Islet of Langerhans (tissue), 1 donor: ENCODE measurements around the gene STRIP2.
"Not testable (repeated sequence)": the region's sequence is repeated elsewhere in the genome, so short reads cannot be mapped to it uniquely, and the experiment has no call there.

Source experiments
- FAIRE-seq: peaks from one replicate; lab custom pipeline; 2011; peaks lifted over from hg19 to GRCh38; lab: Jason Lieb, UNC

STRIP2 gene

GRCh38 chr7:129456421-129456820 is 22.2 kb downstream of the STRIP2 start:
- FAIRE-seq = no peak

- no peak for FAIRE-seq
Observed at GRCh38 chr7:129457101-129457500, 22.9 kb downstream of the STRIP2 start.

GRCh38 chr7:129458171-129458570 is 23.9 kb downstream of the STRIP2 start:
- FAIRE-seq = no peak

- no peak for FAIRE-seq
Observed at GRCh38 chr7:129461809-129462208, 27.6 kb downstream of the STRIP2 start.

- no peak for FAIRE-seq
Observed at GRCh38 chr7:129462420-129462819, 28.2 kb downstream of the STRIP2 start.

GRCh38 chr7:129464194-129464593 is 30.0 kb downstream of the STRIP2 start:
- no peak for FAIRE-seq

GRCh38 chr7:129465080-129465479 is 30.8 kb downstream of the STRIP2 start:
- FAIRE-seq = no peak

GRCh38 chr7:129466796-129467195 is 32.6 kb downstream of the STRIP2 start:
- no peak for FAIRE-seq

GRCh38 chr7:129468087-129468486 is 33.9 kb downstream of the STRIP2 start:
- FAIRE-seq = no peak

GRCh38 chr7:129468547-129468946 is 34.3 kb downstream of the STRIP2 start:
- FAIRE-seq = no peak

- no peak for FAIRE-seq
Observed at GRCh38 chr7:129469930-129470329, 35.7 kb downstream of the STRIP2 start.

- FAIRE-seq = no peak
Observed at GRCh38 chr7:129470411-129470810, 36.2 kb downstream of the STRIP2 start.

- no peak for FAIRE-seq
Observed at GRCh38 chr7:129471402-129471827, 37.2 kb downstream of the STRIP2 start.

GRCh38 chr7:129475931-129476330 is 41.7 kb downstream of the STRIP2 start:
- not testable (repeated sequence) for FAIRE-seq

- not testable (repeated sequence) for FAIRE-seq
Observed at GRCh38 chr7:129476398-129476797, 42.2 kb downstream of the STRIP2 start.

- FAIRE-seq = no peak
Observed at GRCh38 chr7:129479831-129480230, 45.6 kb downstream of the STRIP2 start.

GRCh38 chr7:129480674-129481363 is 46.6 kb downstream of the STRIP2 start:
- no peak for FAIRE-seq

- FAIRE-seq = not testable (repeated sequence)
Observed at GRCh38 chr7:129481376-129481775, 47.1 kb downstream of the STRIP2 start.

- no peak for FAIRE-seq
Observed at GRCh38 chr7:129482781-129483180, 48.5 kb downstream of the STRIP2 start.

- no peak for FAIRE-seq
Observed at GRCh38 chr7:129489491-129489890, 55.3 kb downstream of the STRIP2 start.

- no peak for FAIRE-seq
Observed at GRCh38 chr7:129492391-129492790, 58.2 kb downstream of the STRIP2 start.

- no peak for FAIRE-seq
Observed at GRCh38 chr7:129493555-129493954, 59.3 kb downstream of the STRIP2 start.

- FAIRE-seq = no peak
Observed at GRCh38 chr7:129494041-129494440, 59.8 kb downstream of the STRIP2 start.

- no peak for FAIRE-seq
Observed at GRCh38 chr7:129495987-129496386, 61.8 kb downstream of the STRIP2 start.

- no peak for FAIRE-seq
Observed at GRCh38 chr7:129496653-129497052, 62.4 kb downstream of the STRIP2 start.
